ENCODE measurements around the gene BASP1.

DNA sequence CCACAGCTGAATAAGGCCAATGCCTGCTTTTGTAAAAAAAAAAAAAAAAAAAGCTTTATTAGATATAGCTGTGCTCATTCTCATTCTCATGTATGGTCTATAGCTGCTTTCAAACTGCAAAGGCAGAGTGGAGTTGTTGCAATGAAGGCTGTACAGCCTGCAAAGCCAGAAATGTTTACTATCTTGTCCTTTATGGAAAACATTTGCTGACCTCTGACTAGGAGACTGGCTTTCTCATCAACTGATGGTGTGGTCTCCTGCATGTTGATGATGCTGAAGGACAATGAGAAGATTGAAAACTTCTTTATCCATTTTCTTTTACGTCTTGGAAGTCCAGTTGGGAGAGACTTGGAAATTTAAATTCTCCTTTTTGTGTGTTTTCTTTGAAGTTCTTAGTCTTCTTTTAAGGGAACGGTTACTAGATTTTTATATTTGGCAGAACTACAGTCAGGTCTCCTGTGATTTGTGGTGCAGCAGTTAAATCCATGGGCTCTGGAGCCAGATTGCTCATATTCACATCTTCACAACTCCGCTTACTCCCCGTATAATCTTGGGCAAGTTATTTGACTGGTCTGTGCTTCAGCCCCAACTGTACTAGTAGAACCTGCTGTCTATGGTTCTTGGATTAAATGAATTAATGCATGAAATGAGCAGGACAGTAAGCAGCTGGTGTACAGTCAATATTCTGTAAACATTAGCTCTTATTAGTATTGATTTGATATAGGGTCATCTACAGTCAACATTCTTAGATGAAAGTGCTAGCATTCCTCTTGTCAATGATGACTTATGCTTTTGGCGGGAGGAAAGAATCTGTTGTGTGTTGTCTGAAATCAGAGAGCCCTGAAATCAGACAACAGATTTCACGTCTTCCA is 39.7 kb upstream of the BASP1 start:
- TF ChIP-seq GATA2 (IDR thresholded peaks at IDR 0.05; ENCODE audit: low read depth, low read length): no peak
- no peak for TF ChIP-seq GATA3 (IDR thresholded peaks at IDR 0.05; ENCODE audit: low read depth, low read length)

Measured in SH-SY5Y (cell line).